SK-MEL-5 (cell line): ENCODE data around the gene POLR2E. TPM values are rescaled to one million over a fixed set of nuclear protein-coding genes. Genes with fewer than 3 reads are reported as not detected.
"Not testable (repeated sequence)": the region's sequence is repeated elsewhere in the genome, so short reads cannot be mapped to it uniquely, and the experiment has no call there.

Experiments used
- DNase-seq: peaks from one replicate; pipeline ENCODE4 v3.0.0-alpha.2; 2016; ENCODE audit warnings: low read depth, low spot score
- in situ Hi-C: cut with HindIII; loops from 2 replicates; pipeline ENCODE4 v1.10.0; 2016; ENCODE audit warnings: low sequenced_read_pairs, high pct_unique_total_duplicates, low pct_unique_long_range_greater_than_20kb
- total RNA-seq: library from RNA; depleted of rRNA; stranded (reverse); fragments of >200 nt; shearing (Covaris generic); gene quantifications from 2 replicates; pipeline ENCODE4 v1.2.3, GENCODE V29; 2014

POLR2E gene
- total RNA-seq, 1 experiment from 2014 or later = 132 TPM

DNA sequence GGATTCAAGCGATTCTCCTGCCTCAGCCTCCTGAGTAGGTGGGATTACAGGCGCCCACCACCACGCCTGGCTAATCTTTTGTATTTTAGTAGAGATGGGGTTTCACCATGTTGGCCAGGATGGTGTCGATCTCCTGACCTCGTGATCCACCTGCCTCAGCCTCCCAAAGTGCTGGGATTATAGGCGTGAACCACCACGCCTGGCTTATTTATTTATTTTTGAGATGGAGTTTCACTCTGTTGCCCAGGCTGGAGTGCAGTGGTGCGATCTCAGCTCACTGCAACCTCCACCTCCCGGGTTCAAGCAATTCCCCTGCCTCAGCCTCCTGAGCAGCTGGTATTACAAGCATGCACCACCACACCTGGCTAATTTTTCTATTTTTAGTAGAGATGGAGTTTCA is 19.6 kb upstream of the POLR2E start:
- DNase-seq, in situ Hi-C loops: not testable (repeated sequence)

GRCh38 chr19:1113986-1114483 is 18.9 kb upstream of the POLR2E start:
- in situ Hi-C loops = no loop called here
- DNase-seq = no peak

DNA sequence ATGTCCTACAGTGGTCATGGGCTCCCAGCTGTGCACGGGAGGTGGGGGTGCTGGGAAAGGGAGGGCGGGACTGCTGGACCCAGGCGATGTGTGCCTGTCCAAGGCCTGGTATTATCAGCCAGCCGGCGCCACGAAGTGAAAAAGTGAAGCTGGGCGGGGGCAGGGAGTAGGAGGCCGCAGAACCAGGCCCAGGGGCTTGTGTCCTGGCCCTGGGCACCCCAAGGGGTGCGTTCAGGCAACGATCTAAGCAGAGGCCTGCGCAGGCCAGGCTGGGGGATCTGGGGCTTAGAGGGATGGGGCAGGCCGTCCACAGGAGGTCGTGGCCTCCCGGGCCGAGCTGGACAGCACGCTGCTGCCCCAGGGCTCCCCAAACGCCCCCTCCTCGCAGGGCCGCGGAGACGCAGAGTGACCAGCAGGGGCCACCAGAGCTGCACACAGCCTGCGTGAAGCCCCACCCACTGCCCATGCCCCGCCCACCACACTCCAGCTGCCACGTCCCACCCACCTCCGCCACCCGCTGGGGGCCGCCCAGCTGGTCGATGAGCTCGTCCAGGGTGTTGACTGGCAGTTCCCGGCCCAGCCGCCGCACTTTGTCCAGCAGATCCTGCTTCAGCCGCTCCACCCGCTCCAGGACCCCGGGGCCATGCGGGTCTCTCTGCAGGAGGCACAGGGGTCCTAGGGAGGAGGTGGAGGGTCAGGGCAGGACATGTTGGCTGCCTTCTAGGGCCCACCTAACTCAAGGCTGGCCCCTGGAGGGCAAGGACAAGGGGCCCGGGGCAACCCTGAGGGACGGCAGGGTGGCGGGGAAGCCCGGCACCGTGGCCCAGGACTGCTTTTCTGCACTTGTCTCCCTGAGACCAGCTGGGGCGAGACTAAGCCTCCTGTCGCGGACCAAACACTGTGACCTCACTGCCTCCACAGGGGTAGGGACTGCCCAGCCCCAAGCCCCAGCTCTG is 18.1 kb upstream of the POLR2E start:
- in situ Hi-C loops = no loop called here
- peak; percentile 84 for DNase-seq

DNA sequence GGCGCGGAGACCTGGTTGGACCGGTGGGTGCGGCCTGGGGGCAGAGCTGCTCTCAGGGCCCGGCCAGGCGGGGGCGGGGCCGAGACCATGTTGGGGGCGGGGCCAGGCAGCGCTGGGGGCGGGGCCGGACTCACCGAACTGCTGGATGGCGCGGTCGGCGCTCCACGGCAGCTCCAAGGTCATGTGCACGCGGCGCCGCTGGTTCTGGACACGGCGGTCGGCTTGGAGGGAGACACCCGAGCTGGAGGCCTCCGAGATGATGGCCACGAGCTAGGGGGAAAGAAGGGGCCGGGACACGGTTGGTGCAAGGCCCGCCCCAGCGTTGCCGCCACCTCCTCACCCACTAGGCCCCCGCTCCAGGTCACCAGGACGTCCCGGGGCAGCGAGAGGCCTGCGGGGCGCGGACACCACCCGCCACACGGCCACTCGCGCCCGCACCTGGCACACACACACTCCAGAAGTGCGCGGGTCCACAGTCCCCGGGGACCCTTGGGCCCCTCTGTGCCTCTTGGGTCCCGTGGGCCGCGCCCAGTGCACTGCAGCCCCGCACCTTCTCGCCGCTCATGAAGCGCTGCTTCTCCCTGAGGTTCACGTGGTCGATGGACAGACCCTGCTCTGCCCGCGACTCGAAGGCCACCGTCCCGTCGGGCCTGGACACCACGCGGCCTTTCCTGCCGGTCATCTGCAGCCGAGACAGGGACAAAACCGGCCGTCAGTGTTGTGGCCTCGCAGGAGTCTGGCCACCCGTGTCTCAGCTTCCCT is 17.3 kb upstream of the POLR2E start:
- no peak for DNase-seq
- in situ Hi-C loops = no loop called here

DNA sequence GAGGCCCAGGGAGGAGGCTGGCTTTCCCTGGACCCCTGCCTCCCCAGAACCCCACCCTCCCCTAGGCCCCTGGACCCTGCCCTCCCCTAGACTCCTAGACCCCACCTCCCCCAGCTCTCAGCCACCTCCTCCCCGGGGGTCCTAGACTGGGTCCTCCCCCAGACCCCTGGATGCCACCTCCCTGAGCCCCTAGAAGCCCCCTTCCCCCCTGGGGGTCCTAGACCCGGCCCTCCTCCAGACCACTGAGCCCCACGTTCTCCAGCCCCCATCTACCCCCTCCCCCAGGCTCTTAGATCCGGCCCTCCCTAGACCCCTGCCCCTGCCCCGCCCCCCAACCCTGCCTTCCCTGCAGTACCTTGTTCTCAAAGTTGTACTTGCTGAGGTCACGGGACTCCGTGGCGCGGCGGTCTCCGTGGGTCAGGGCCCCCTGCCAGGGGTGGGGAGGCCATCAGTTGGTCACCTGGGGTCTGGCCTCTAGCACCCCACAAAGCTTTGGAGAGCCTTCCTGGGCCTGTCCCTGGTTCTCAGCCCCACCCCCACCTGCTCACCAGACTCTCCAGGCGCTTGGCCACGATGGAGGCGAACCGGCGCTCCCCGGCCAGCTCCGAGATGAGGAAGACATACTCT is 16.6 kb upstream of the POLR2E start:
- DNase-seq = no peak
- in situ Hi-C loops = no loop called here

DNA sequence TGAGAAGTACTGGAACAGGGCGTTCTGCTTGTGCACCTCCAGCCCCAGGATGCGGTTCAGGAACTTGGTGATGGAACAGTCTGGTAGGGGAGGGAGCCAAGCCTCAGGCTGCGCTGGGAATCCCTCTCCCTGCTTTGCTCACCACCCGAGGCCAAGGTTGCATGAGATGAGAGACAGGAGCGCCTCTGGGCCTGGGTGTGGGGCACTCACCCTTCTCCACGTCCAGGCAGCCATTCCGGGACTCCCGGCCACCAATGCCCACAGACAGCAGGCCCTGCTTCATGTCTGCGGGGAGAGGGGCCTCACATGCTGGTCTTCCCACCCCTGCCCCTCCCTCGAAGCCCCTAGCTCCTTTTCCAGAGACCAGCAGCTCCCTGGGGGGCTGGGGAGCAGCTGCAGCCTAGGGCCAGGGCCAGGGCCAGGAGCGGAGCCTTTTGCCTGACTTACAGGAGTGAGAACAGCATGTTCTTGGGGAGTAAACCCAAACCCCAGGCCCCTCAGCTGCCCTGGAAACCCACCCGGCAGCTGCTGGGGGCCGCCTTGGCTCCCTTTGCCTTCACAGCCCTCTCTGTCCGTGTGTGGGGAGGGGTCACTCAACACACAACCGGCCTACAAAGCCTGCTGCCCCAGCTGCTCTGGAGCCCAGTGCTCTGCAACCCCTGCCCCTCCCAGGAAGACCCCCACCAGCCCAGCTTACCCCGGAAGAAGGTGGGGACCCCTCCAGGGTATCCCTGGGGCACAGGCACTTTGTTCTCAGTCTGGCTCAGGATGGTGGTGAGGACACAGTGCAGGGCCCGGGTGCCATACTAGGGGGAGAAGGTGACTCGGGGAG is 15.8 kb upstream of the POLR2E start:
- no peak for DNase-seq
- in situ Hi-C loops = no loop called here

GRCh38 chr19:1109697-1110671 is 14.8 kb upstream of the POLR2E start:
- DNase-seq = no peak
- in situ Hi-C loops = no loop called here

DNA sequence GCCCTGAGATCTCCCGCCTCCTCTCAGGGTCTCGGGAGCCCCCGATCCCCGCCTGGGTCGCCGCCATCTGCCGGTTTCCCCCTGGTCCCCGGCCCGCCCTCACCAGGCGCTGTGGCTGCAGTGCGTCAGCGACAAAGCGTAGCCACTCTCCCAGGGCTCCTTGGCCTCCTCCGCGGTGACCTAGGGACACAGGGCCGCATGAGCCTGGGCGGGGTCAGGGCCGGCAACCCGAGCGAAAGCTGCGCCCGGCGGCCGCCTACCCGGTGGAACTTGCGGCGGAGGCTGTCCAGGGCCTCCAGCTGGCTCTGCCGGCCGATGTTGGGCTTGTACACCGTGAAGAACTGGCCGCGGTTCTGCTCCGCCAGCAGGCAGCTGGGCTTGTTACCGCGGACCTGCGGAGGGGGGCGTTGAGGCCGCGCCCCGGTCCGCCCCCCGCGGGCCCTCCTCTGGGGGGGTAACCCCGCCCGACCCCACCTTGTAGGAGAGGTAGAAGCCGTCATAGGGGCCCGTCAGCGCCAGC is 13.9 kb upstream of the POLR2E start:
- DNase-seq = no peak
- in situ Hi-C loops = no loop called here

- DNase-seq = no peak
- in situ Hi-C loops = no loop called here
These were observed 13.3 kb upstream of the POLR2E start for GRCh38 chr19:1108291-1109031.

- in situ Hi-C loops = no loop called here
- DNase-seq = no peak
These were observed 12.6 kb upstream of the POLR2E start for GRCh38 chr19:1107661-1108261.

GRCh38 chr19:1106841-1107660 is 11.9 kb upstream of the POLR2E start:
- in situ Hi-C loops = no loop called here
- peak; percentile 45 for DNase-seq

DNA sequence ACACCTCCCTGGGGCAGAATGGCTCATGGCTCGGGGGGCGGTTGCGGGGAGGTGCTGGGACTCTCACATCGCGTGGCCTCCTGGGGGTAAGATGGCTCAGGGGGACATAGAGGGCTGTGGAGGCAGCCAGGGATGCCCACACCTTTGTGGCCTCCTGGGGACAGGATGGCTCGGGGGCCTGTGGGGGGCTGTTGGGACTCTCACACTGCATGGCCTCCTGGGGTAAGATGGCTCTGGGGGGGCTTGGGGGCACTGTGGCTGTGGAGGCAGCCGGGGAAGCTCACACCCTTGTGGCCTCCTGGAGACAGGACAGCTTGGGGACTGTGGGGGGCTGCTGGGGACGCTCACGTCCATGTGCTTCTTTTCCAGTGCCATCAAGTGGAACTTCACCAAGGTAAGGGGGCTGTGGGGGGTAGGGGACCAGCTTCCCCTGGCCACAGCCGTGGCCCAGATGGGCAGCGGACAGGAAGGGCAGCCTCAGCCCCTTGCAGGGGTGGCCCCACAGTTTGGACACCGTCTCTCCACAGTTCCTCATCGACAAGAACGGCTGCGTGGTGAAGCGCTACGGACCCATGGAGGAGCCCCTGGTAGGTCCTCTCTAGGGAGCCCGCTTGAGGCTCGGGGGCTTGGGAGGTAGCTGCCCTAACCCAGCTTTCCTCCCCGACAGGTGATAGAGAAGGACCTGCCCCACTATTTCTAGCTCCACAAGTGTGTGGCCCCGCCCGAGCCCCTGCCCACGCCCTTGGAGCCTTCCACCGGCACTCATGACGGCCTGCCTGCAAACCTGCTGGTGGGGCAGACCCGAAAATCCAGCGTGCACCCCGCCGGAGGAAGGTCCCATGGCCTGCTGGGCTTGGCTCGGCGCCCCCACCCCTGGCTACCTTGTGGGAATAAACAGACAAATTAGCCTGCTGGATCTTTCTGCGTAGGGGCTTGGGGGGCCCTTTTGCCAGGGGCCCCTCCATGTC is 11.0 kb upstream of the POLR2E start:
- DNase-seq = no peak
- in situ Hi-C loops = no loop called here
